Peyer's patch (tissue), 4 donors: ENCODE measurements around the gene LRAT. TPM values are rescaled to one million over a fixed set of nuclear protein-coding genes. Genes with fewer than 3 reads are reported as not detected.

Experiments used
- DNase-seq, 3 donors: peaks; one replicate each; pipeline ENCODE4 v3.0.0-alpha.2; 2017 to 2019
- H3K27ac ChIP-seq, 4 donors: fragments of 200-600 bp; sonication (generic); one replicate each; pipeline ENCODE4 v1.5.1; 2016 to 2019
- H3K27me3 ChIP-seq, 2 donors: fragments of 200-600 bp; sonication (generic); one replicate each; pipeline ENCODE4 v1.5.1; 2019
- H3K36me3 ChIP-seq, 3 donors: fragments of 200-600 bp; sonication (generic); one replicate each; pipeline ENCODE4 v1.5.1; 2016 to 2019
- H3K4me1 ChIP-seq, 4 donors: fragments of 200-600 bp; sonication (generic); one replicate each; pipeline ENCODE4 v1.5.1; 2016 to 2019
- H3K4me3 ChIP-seq, 4 donors: fragments of 200-600 bp; sonication (generic); 1 replicate in 3 of 4; 2 replicates in 1 of 4; pipeline ENCODE4 v1.5.1; 2016 to 2019; ENCODE audit warnings: mild to moderate bottlenecking in 1 of 4
- H3K9me3 ChIP-seq, 4 donors: fragments of 200-600 bp; sonication (generic); one replicate each; pipeline ENCODE4 v1.5.1; 2016 to 2019; ENCODE audit warnings: mild to moderate bottlenecking in 1 of 4
- CTCF ChIP-seq, 6 experiments: fragments of 450-650 bp in 4 of 6; fragments of 200-600 bp in 2 of 6; sonication (generic) in 1 of 6; IDR thresholded peaks; one replicate each; pipeline ENCODE4 v1.5.1; 2017 to 2019; ENCODE audit warnings: antibody characterized with exemption in 6 of 6, mild to moderate bottlenecking in 3 of 6, moderate library complexity in 1 of 6
- POLR2A ChIP-seq, 2 donors: fragments of 450-650 bp; IDR thresholded peaks; one replicate each; pipeline ENCODE4 v1.5.1; 2017; ENCODE audit warnings: antibody characterized with exemption in 2 of 2, mild to moderate bottlenecking in 2 of 2, moderate library complexity in 2 of 2
- total RNA-seq, 4 donors: library from RNA; depleted of rRNA; stranded (reverse); fragments of >200 nt; gene quantifications; one replicate each; pipeline ENCODE4 v1.1.0, GENCODE V29; 2016

LRAT gene
- total RNA-seq, 4 donors from 2014 or later: 2.8 to 7.4 (median 2.9) TPM; not detected in 1

GRCh38 chr4:154732669-154733068 lies 11.1 kb upstream of the LRAT start:
- Histone ChIP-seq H3K4me1 (no peaks in the 10 kb centered on the region), H3K9me3 (no peaks in the 10 kb centered on the region)
- no peak for TF ChIP-seq POLR2A (IDR thresholded peaks at IDR 0.05)
- no peak for TF ChIP-seq CTCF (IDR thresholded peaks at IDR 0.05)

GRCh38 chr4:154736770-154737169 lies 7.0 kb upstream of the LRAT start:
- H3K4me1 ChIP-seq: no peaks in the 10 kb centered on the region
- no peak overlapping the region for H3K27ac ChIP-seq
- peaks cover 0 to 1% of the 10 kb centered on the region in 2 donors for H3K27me3 ChIP-seq
- H3K4me3 ChIP-seq: no peak overlapping the region
- no peak for DNase-seq
- H3K36me3 ChIP-seq: no peaks in the 10 kb centered on the region
- TF ChIP-seq CTCF (IDR thresholded peaks at IDR 0.05) (no peak), POLR2A (IDR thresholded peaks at IDR 0.05) (no peak)
- no peaks in the 10 kb centered on the region for H3K9me3 ChIP-seq

More at GRCh38 chr4:154732669-154733068, 11.1 kb upstream of the LRAT start:
- Histone ChIP-seq H3K36me3 (no peaks in the 10 kb centered on the region), H3K4me3 (no peak overlapping the region), H3K27me3 (no peaks in the 10 kb centered on the region), H3K27ac (no peak overlapping the region)
- DNase-seq: no peak

- H3K27me3 ChIP-seq: peaks cover 0 to 9% of the 10 kb centered on the region in 2 donors
- TF ChIP-seq POLR2A (IDR thresholded peaks at IDR 0.05) (no peak), CTCF (IDR thresholded peaks at IDR 0.05) (no peak)
- no peaks in the 10 kb centered on the region for H3K36me3 ChIP-seq
- H3K9me3 ChIP-seq: no peaks in the 10 kb centered on the region
- H3K4me3 ChIP-seq: no peak overlapping the region
- DNase-seq: no peak
- H3K4me1 ChIP-seq: peaks cover 0 to 12% (median 0%) of the 10 kb centered on the region in 4 donors
- no peak overlapping the region for H3K27ac ChIP-seq
These were observed 5.4 kb upstream of the LRAT start for GRCh38 chr4:154738426-154738825.

- peaks cover 0 to 11% of the 10 kb centered on the region in 2 donors for H3K27me3 ChIP-seq
- H3K36me3 ChIP-seq: no peaks in the 10 kb centered on the region
- no peak for DNase-seq
- no peak overlapping the region for H3K27ac ChIP-seq
- TF ChIP-seq CTCF (IDR thresholded peaks at IDR 0.05) (no peak), POLR2A (IDR thresholded peaks at IDR 0.05) (no peak)
- no peaks in the 10 kb centered on the region for H3K9me3 ChIP-seq
- peaks cover 0 to 13% (median 0%) of the 10 kb centered on the region in 4 donors for H3K4me1 ChIP-seq
- H3K4me3 ChIP-seq: no peak overlapping the region
These were observed 4.7 kb upstream of the LRAT start for GRCh38 chr4:154739111-154739510.

- peaks cover 0 to 20% (median 0%) of the 10 kb centered on the region in 4 donors for H3K4me1 ChIP-seq
- peaks cover 0 to 18% of the 10 kb centered on the region in 2 donors for H3K27me3 ChIP-seq
- DNase-seq: no peak
These were observed 3.3 kb upstream of the LRAT start for GRCh38 chr4:154740462-154740861.

More at GRCh38 chr4:154740462-154740861, 3.3 kb upstream of the LRAT start:
- Histone ChIP-seq H3K27ac (no peak overlapping the region), H3K9me3 (no peaks in the 10 kb centered on the region), H3K36me3 (no peaks in the 10 kb centered on the region), H3K4me3 (no peak overlapping the region)
- TF ChIP-seq CTCF (IDR thresholded peaks at IDR 0.05): no peak
- TF ChIP-seq POLR2A (IDR thresholded peaks at IDR 0.05): no peak
